Midbrain (tissue), 1 donor: ENCODE data around the gene SIPA1L2.
A peak's percentile ranks its signal among the peaks of the same experiment; 100 is the strongest.

Experiments used
- DNase-seq: peaks from one replicate; lab custom pipeline; 2025; lab: John Stamatoyannopoulos, UW

The SIPA1L2 gene

DNA sequence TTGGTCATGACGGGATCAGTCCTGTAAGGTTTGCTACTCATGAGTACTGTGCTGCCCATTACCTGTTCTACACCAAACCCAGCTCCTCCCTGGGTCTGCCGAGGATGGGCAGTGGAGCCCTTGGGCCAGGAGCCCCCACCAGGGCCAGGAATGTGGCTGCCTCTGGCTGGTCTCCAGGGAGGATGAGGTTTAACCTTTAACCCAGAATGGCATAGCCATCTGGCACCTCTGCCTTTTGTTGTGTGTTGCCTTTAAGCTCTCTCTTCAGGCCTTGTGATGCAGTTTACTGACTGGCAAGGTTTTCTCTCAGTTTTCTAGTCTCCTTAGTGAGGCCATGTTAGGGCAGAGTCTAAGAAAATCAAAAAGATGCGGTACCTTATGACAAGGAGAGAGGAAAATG lies 38.6 kb downstream of the SIPA1L2 start:
- no peak for DNase-seq

DNA sequence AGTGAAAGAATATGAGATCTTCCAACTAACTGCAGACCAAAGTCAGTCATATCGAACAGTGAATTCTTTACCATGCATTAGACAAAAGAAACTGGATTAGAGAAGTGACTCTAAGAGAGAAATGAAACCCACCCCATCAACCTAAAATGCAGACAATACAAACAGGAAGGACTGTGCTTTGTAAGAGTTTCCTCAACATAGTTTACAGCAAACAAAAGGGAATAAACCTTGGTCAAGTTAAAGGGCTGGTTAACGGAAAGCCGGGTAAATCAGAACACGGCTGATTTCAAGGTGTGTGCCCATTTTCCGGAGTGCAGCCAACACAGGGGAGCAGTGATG lies 39.2 kb downstream of the SIPA1L2 start:
- no peak for DNase-seq

DNA sequence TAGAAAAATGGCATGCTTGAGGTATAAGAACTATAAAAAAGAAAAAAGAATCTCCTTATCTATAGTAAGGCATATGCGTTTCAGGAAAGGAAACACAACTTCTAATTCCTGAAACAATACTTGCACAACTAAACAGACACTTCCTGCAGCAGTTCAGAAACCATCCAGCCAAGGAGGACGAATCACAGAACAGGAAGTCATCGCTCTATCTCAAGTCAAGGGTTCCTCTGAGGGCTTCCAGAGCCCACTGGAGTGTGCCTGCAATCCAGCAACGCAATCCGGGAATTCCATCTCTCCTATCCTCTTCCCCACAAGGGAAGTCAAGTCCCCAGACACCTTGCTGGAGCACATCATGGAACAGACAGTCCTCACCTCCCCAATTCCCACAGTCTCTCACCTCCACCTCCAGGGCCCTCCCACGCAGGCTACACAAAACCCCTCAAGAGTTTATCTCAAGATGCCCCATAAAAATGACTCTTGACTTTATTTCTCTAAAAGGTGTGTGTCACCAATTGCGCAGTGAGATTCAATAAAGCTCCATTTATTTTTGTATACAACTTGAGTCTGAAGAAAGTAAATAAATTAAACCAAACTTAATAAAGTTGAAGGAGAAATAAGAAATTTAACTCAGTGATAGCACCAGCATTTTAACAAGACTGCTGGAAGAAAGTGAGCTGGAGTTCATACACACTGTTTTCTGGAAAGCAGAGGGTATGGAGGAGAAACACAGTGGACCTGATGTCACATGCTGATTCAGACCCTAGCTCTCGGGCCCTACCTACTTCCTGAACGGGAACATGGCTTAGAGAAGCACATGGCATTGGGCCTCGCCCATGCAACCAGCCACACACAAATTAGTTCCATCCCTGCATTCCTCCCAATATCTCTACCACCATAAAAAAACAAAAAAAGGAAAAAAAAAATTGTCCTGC lies 39.9 kb downstream of the SIPA1L2 start:
- peak; percentile 38 for DNase-seq

DNA sequence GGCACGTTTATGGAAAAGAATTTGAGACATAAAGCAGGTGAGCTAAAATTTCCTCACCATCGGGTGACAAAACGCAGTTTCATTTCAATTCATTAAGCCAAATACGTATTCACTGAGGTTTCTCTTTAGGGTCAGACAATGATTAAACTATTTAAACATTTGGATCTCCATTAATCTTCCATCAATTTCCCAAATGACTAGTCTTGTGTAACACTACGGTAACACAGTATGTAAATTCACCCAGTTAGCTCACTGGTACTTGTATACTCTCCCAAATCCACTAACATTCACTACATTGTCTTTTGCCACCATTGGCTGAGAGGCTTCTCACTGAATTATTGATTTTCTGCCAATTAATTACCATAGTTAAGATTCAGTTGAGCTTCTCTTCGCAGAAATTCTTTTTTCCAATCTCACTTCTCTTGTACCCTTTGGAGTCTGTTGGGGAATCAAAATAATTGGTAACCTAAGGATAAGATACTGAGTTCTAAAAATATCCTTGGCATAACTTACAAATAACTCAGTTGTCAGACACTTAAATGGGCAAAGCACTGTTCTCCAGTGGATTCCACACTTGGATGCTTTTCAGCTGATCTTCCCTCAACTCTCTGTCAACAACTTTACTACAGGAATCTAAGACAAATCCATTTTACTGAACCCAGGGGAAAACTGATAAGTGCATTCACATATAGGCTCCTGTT lies 40.7 kb downstream of the SIPA1L2 start:
- no peak for DNase-seq

DNA sequence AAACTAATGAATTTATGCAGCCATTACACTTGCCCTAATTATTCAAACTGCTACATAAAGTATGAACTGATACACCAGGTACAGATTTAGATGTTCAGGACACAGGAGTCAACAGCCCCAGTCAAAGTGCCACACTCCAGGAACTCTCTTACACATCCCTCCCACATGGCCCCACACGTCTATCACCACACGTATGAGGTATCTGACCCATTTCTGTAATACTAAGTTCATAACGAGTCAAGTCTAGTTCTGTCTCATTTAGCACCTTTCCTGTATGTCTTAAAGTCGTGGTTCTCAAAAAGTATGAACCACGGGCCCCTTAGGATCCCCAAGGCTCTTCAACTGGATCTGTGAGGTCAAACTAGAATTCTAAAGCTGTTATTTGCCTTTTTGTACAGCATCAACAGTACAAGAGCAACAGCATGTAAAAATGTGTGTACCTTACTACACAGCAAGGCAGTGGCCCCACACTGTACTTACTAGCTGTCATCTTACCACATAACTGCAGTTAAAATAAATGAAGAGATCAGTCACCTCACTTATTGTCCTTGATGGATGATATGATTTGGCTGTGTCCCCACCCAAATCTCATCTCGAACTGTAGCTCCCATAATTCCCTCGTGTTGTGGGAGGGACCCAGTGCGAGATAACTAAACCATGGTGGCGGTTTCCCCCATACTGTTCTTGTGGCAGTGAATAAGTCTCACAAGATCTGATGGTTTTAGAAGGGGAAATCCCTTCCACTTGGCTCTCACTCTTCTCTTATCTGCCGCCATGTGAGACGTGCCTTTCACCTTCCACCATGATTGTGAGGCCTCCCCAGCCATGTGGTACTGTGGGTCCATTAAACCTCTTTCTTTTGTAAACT lies 42.6 kb downstream of the SIPA1L2 start:
- no peak for DNase-seq

DNA sequence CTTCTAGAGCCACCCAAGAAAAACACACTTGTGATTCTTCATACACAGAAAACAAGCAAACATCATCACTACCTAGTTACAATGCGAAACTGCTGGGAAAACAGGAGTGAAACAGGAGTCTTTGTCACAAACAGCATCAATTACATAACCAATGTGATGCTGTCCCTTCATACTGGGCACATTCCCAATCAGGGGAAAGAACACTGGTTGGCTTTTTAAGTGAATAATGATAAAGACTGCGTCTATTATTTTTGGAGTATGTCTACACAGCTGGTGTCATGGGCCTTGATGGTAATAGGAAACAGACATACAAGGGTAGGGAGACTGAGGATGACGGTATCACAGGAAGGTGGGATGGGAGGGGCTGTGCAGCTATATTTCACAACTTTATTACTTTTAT lies 43.3 kb downstream of the SIPA1L2 start:
- peak; percentile 30 for DNase-seq

DNA sequence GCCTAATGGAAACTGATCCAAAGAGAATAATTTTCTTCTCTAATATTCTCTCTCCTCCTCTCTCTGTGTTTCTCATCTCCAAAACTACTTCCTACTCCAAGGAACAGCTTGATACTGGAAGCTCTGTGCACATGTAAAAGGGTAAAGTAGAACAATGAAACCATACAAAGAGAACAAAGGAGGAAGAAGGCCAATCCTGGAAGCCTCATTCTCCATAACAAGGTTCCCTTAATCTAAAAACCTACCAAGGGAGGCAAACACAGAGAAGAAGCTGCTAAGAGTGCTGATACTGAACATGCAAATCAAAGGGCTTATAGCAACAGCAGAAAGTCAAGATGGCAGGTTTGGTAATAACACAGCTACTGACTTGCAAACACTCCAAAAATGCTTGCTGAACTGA lies 44.4 kb downstream of the SIPA1L2 start:
- DNase-seq: peak; percentile 36

DNA sequence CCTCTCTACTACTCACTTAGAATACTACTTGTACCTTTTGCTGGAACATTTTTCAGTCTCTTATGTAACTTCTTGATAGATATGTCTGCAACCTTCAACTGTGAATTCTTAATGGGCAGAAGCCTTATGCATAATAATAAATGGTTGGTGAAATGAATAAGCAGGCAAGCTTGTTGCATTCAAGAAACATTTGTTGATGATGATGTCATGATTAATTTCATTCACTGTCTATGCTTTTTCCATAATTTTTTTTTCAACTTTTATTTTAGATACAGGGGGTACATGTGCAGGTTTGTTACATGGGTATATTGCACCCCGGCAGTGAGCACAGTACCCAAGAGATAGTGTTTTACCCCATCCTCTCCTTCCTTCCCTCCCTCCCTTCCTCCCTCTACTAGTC lies 48.0 kb downstream of the SIPA1L2 start:
- no peak for DNase-seq
